ENCODE results near the gene B4GALNT3. TPM values are rescaled to one million over a fixed set of nuclear protein-coding genes. Genes with fewer than 3 reads are reported as not detected.

Gene B4GALNT3
- total and polyA plus RNA-seq, 2 of the 13 experiments (the other 11 are each of a cell fraction or from before 2014, with no cell fraction given): 3.2 to 4.4 TPM

GRCh38 chr12:585062-586061 lies 125.6 kb downstream of the B4GALNT3 start (continued):
- TF ChIP-seq DZIP1 (CRISPR knock-in tag; IDR thresholded peaks at IDR 0.05): 0 out of 2 replicates have a peak, but pooled peaks have one; percentile 28
- 0 out of 2 replicates have a peak, but pooled peaks have one; percentile 31 for TF ChIP-seq ZNF512B (CRISPR knock-in tag; IDR thresholded peaks at IDR 0.05; ENCODE audit: borderline replicate concordance)
- TF ChIP-seq GTF2F1 (IDR thresholded peaks at IDR 0.05; ENCODE audit: low read length): no peak
- TF ChIP-seq ZBTB37 (CRISPR knock-in tag; IDR thresholded peaks at IDR 0.05): peak; percentile 56; the same call in 1 of the 2 replicates
- TF ChIP-seq ZNF101 (CRISPR knock-in tag; IDR thresholded peaks at IDR 0.05; ENCODE audit: borderline replicate concordance, low read depth): no peak
- peak in 1 of 2 experiments; percentile 55; a peak in 1 of 4 replicates for TF ChIP-seq ATF4 (CRISPR knock-in tag; IDR thresholded peaks at IDR 0.05)
- no peak for TF ChIP-seq RBFOX2 (IDR thresholded peaks at IDR 0.05; ENCODE audit: low read depth, low read length)
- TF ChIP-seq U2AF1 (optimal IDR thresholded peaks at IDR 0.05; ENCODE audit: low read depth, low read length): no peak
- no peak for TF ChIP-seq STAT6 (CRISPR knock-in tag; IDR thresholded peaks at IDR 0.05; ENCODE audit: borderline replicate concordance)
- peak; percentile 94 for TF ChIP-seq ARID3A (IDR thresholded peaks at IDR 0.05; ENCODE audit: low read depth, low read length)
- no peak for TF ChIP-seq TAF15 (IDR thresholded peaks at IDR 0.05; ENCODE audit: low read depth, low read length, poor library complexity, severe bottlenecking)
